ENCODE data around the gene C17orf114.

The C17orf114 gene

DNA sequence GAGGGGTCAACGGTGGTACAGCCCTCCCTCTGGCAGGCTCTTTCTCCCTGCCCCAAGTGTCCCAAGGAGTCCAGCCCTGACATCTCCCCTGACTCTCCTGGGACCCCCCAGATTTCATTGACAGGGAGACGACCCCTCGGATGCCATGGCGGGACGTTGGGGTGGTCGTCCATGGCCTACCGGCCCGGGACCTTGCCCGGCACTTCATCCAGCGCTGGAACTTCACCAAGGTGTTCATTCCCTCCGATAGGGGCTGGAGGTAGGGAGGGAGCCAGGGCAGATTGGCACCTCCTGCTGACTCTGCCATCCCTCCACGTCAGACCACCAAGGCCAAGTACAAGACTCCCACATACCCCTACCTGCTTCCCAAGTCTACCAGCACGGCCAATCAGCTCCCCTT lies 14.7 kb upstream of the C17orf114 start:
- TF ChIP-seq, protein P1, sequence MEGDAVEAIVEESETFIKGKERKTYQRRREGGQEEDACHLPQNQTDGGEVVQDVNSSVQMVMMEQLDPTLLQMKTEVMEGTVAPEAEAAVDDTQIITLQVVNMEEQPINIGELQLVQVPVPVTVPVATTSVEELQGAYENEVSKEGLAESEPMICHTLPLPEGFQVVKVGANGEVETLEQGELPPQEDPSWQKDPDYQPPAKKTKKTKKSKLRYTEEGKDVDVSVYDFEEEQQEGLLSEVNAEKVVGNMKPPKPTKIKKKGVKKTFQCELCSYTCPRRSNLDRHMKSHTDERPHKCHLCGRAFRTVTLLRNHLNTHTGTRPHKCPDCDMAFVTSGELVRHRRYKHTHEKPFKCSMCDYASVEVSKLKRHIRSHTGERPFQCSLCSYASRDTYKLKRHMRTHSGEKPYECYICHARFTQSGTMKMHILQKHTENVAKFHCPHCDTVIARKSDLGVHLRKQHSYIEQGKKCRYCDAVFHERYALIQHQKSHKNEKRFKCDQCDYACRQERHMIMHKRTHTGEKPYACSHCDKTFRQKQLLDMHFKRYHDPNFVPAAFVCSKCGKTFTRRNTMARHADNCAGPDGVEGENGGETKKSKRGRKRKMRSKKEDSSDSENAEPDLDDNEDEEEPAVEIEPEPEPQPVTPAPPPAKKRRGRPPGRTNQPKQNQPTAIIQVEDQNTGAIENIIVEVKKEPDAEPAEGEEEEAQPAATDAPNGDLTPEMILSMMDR (IDR thresholded peaks at IDR 0.05; ENCODE audit: low read depth, low read length): no peak
- no peak for TF ChIP-seq POLR2A (IDR thresholded peaks at IDR 0.05; ENCODE audit: extremely low read depth, insufficient read length)
- TF ChIP-seq MAX (IDR thresholded peaks at IDR 0.05; ENCODE audit: low read depth, low read length): no peak
- no peak for TF ChIP-seq MYC (IDR thresholded peaks at IDR 0.05; ENCODE audit: low read depth, low read length)
- no peak overlapping the region for H3K4me3 ChIP-seq (ENCODE audit: low read depth, low read length)
- DNase-seq (ENCODE audit: low read depth): no peak

DNA sequence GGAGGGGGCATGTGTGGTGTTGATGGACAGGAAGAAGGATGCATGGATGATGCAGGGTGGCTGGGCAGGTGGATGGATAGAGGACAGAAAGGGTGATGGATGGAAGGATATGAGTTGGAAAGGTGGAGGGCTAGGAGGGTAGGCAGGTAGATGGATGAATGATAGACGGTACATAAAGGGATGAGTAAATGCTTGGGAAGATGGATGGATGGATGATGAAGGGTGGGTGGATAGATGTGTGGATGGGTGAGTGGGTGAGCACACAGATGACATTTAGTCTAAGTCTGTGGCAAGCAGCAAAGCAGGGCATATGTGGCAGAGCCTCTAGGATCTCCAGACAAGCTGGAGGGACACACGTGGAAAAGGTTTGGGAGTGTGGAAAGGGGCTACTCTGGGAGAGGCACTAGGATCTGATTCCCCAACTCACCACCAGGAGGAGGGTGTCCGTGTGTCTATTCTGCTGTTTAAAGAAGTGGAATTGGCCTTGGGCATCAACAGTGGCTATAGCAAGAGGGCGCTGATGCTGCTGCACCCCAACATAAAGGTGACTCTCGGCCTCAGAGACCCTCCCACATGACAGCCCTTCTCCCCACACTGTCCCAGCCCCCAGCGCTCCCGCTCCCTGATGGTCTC lies 13.0 kb upstream of the C17orf114 start:
- no peak overlapping the region for H3K4me3 ChIP-seq (ENCODE audit: low read depth, low read length)
- no peak for TF ChIP-seq POLR2A (IDR thresholded peaks at IDR 0.05; ENCODE audit: extremely low read depth, insufficient read length)
- TF ChIP-seq MYC (IDR thresholded peaks at IDR 0.05; ENCODE audit: low read depth, low read length): no peak
- TF ChIP-seq, protein P1 (IDR thresholded peaks at IDR 0.05; ENCODE audit: low read depth, low read length): no peak
- no peak for TF ChIP-seq MAX (IDR thresholded peaks at IDR 0.05; ENCODE audit: low read depth, low read length)
- no peak for DNase-seq (ENCODE audit: low read depth)

- H3K4me3 ChIP-seq (ENCODE audit: low read depth, low read length): no peak overlapping the region
- DNase-seq (ENCODE audit: low read depth): no peak
- TF ChIP-seq MAX (IDR thresholded peaks at IDR 0.05; ENCODE audit: low read depth, low read length) (no peak), MYC (IDR thresholded peaks at IDR 0.05; ENCODE audit: low read depth, low read length) (no peak), POLR2A (IDR thresholded peaks at IDR 0.05; ENCODE audit: extremely low read depth, insufficient read length) (no peak)
- TF ChIP-seq, protein P1 (IDR thresholded peaks at IDR 0.05; ENCODE audit: low read depth, low read length): no peak
Measured at GRCh38 chr17:4812690-4813089, 10.6 kb upstream of the C17orf114 start.

- no peak for DNase-seq (ENCODE audit: low read depth)
- no peak for TF ChIP-seq MAX (IDR thresholded peaks at IDR 0.05; ENCODE audit: low read depth, low read length)
- TF ChIP-seq, protein P1 (IDR thresholded peaks at IDR 0.05; ENCODE audit: low read depth, low read length): no peak
- TF ChIP-seq POLR2A (IDR thresholded peaks at IDR 0.05; ENCODE audit: extremely low read depth, insufficient read length): no peak
- TF ChIP-seq MYC (IDR thresholded peaks at IDR 0.05; ENCODE audit: low read depth, low read length): no peak
- H3K4me3 ChIP-seq (ENCODE audit: low read depth, low read length): no peak overlapping the region
Measured at GRCh38 chr17:4811471-4811870, 9.3 kb upstream of the C17orf114 start.

DNA sequence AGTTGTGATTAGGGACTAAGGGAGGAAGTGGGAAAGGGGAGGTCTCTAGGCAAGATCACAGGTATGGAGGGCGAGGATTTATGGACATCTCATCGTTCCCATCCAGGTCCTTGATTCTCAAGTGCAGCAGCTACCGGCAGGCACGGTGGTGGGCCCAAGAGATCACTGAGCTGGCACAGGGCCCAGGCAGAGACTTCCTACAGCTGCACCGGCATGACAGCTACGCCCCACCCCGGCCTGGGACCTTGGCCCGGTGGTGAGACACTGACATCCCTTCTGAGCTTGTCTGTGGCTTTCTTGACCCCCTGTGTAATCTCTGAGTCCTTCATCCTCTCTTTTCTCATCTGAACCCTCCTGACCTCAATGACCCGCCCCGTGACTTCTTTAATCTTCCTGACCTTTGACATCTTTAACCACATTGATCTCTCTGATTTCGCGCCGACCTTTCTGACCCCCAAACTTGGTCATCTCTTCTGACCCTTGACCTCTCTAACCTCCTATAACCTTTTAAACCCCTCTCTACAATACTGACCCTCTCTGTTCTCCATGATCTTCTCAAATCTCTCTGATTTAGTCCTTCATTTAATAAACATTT lies 8.7 kb upstream of the C17orf114 start:
- TF ChIP-seq MYC (IDR thresholded peaks at IDR 0.05; ENCODE audit: low read depth, low read length): no peak
- TF ChIP-seq, protein P1 (IDR thresholded peaks at IDR 0.05; ENCODE audit: low read depth, low read length): no peak
- TF ChIP-seq MAX (IDR thresholded peaks at IDR 0.05; ENCODE audit: low read depth, low read length): no peak
- no peak for TF ChIP-seq POLR2A (IDR thresholded peaks at IDR 0.05; ENCODE audit: extremely low read depth, insufficient read length)
- no peak overlapping the region for H3K4me3 ChIP-seq (ENCODE audit: low read depth, low read length)
- no peak for DNase-seq (ENCODE audit: low read depth)

Data from NB4 (cell line).